HUES64 (cell line): ENCODE measurements around the gene MMS19.
"Not testable (repeated sequence)": the region's sequence is repeated elsewhere in the genome, so short reads cannot be mapped to it uniquely, and the experiment has no call there.

Source experiments
- H3K27ac ChIP-seq: 2 replicates; pipeline ENCODE4 v1.7.0; 2013; ENCODE audit warnings: low read depth, low read length, inconsistent platforms
- H3K27me3 ChIP-seq: 2 replicates; pipeline ENCODE4 v1.6.1; 2013; ENCODE audit warnings: mild to moderate bottlenecking, low read length; ENCODE audit not compliant: insufficient read depth
- H3K36me3 ChIP-seq: 2 replicates; pipeline ENCODE4 v1.6.1; 2013; ENCODE audit warnings: mild to moderate bottlenecking, low read length; ENCODE audit not compliant: insufficient read depth
- H3K4me1 ChIP-seq: 2 replicates; pipeline ENCODE4 v1.6.1; 2013; ENCODE audit warnings: mild to moderate bottlenecking, low read length, moderate library complexity; ENCODE audit not compliant: insufficient read depth
- H3K4me3 ChIP-seq: 2 replicates; pipeline ENCODE4 v1.5.1; 2013; ENCODE audit warnings: mild to moderate bottlenecking, low read length, moderate library complexity
- H3K9ac ChIP-seq: 2 replicates; pipeline ENCODE4 v1.6.1; 2013; ENCODE audit warnings: mild to moderate bottlenecking, low read depth, low read length
- H3K9me3 ChIP-seq: 2 replicates; pipeline ENCODE4 v1.6.1; 2013; ENCODE audit warnings: low read depth, low read length; ENCODE audit not compliant: insufficient read depth
- WGBS: fragments of 150-250, 120-280 bp; methylation state at CpG from one replicate; pipeline ENCODE4 v1.1.7; 2013; ENCODE audit warnings: missing lambda C conversion rate; 5-methylcytosine and 5-hydroxymethylcytosine counted together

MMS19 gene

DNA sequence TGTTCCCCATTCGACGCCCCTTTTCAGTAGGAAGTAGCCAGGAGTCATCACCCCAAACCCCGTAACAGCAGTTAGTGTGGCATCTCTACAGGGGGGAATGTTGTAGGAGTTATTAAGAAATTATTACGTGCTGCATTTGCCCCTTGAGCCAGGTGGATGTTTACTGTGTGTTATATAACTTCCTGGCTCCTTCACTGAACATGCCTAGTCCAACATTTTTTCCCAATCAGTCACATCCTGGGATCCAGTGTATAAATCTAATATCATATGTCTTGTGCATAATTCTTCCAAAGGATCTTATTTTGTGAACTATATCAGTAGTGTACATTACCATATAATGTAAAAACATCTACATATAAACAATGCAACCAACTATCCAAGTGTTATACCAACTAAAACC lies 18.8 kb downstream of the MMS19 start:
- not testable (repeated sequence) for H3K27me3 ChIP-seq, H3K9me3 ChIP-seq, H3K4me3 ChIP-seq
- Histone ChIP-seq H3K9ac (peak overlapping the region; percentile 10; the same call in 1 of the 2 replicates), H3K36me3 (peaks cover 72% of the 10 kb centered on the region), H3K4me1 (peaks cover 22% of the 10 kb centered on the region), H3K27ac (peak overlapping the region; percentile 29; the same call in 1 of the 2 replicates)
- WGBS = 98% methylated on average over 4 of the region's 4 CpGs

DNA sequence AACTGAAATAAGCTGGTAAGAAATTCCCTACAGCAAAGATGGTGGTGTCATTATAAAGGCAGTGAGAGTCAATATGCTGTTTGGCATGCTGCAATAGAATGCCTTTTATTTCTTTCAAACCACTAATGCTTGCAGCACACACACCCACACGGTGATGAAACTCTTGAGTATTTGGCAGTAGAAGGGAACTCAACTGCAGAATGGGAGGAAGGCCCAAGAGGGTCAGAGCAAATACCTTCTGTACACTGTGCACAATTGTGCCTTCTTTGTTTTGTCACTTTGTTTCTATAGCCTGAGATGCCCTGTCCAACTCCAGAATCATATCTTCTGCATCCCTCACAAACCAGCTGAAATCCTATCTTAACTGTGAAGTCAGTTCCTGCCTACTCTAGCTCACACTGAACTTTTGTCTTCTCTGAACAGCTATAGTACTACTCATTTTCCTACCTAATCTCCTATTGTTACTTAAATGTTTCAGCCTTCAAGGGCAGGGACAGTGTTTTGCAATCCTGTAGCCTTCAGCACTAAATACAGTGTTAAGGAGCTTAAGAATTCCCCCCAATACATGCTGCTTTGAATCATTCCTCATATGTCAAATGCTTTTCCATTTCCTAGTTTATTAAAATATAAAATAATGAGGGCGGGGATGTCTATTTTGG lies 22.2 kb downstream of the MMS19 start:
- H3K4me1 ChIP-seq = peaks cover 17% of the 10 kb centered on the region
- peaks cover 90% of the 10 kb centered on the region for H3K36me3 ChIP-seq
- H3K9me3 ChIP-seq = no peaks in the 10 kb centered on the region
- no peaks in the 10 kb centered on the region for H3K27me3 ChIP-seq
- 95% methylated on average over 2 of the region's 2 CpGs for WGBS
- H3K4me3 ChIP-seq = no peak overlapping the region
- H3K9ac ChIP-seq = no peak overlapping the region
- no peak overlapping the region for H3K27ac ChIP-seq

DNA sequence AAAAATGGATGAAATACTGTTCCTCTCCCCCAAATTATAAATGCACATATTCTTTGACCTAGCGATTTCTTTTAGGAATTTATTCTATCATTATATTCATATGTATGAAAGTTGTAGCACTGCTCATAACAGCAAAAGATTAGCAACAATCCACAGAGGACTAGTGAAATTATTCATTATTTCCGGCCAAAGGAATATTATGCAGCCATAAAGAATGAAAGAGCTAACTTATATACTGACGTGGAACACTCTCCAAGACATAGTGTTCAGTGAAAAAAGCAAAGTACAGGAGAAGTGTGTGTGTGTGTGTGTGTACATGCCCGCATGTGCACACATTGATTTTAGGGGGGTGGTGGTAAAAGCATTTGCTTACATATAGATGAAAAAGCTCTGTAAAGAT lies 23.3 kb downstream of the MMS19 start:
- Histone ChIP-seq H3K36me3 (peaks cover 95% of the 10 kb centered on the region), H3K27me3 (no peaks in the 10 kb centered on the region), H3K9ac (no peak overlapping the region), H3K9me3 (no peaks in the 10 kb centered on the region), H3K4me3 (no peak overlapping the region), H3K4me1 (peaks cover 8% of the 10 kb centered on the region), H3K27ac (no peak overlapping the region)
- WGBS = 97% methylated on average over 4 of the region's 4 CpGs

DNA sequence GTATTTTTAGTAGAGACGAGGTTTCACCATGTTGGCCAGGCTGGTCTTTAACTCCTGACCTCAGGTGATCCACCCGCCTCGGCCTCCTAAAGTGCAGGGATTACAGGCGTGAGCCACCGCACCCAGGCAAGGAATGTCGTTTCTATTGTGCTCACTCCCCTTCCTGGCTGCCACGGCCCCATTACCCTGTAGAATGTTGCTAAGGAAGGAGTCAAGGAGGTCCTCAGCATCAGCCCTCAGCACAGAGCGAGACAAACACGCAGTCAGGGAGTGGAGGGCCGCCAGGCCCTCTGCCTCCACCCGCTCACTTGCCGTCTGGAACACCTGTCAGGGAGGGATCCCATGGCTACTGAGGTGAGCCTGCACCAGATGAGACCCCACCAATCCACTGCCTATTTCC lies 29.4 kb downstream of the MMS19 start:
- H3K4me1 ChIP-seq, H3K9ac ChIP-seq, H3K27ac ChIP-seq, H3K27me3 ChIP-seq, H3K9me3 ChIP-seq, H3K4me3 ChIP-seq: not testable (repeated sequence)
- 94% methylated on average over 12 of the region's 12 CpGs for WGBS
- H3K36me3 ChIP-seq = peaks cover 98% of the 10 kb centered on the region

DNA sequence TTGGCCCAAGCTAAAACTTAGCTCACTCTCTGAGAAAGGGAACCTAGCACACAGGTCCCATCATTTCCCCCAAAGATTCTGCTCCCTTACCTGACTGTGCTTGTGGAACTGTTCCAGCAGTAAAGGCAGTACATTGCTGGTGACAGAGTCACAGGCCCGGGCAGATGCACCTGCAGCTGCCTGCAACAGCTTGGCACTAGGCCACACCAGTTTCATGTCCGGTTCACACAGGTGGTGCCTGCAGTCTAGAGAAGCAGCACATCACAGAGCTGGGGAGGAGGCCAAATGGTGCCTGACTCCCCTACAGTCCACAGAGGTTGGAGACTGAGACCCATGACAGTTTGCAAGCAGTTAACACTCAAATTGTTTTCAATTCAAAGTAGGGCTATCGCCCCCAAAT lies 30.1 kb downstream of the MMS19 start:
- H3K36me3 ChIP-seq = peaks cover 98% of the 10 kb centered on the region
- no peaks in the 10 kb centered on the region for H3K4me1 ChIP-seq
- no peak overlapping the region for H3K27ac ChIP-seq
- no peak overlapping the region for H3K9ac ChIP-seq
- 95% methylated on average over 3 of the region's 3 CpGs for WGBS
- H3K27me3 ChIP-seq = no peaks in the 10 kb centered on the region
- H3K9me3 ChIP-seq = no peaks in the 10 kb centered on the region
- no peak overlapping the region for H3K4me3 ChIP-seq

DNA sequence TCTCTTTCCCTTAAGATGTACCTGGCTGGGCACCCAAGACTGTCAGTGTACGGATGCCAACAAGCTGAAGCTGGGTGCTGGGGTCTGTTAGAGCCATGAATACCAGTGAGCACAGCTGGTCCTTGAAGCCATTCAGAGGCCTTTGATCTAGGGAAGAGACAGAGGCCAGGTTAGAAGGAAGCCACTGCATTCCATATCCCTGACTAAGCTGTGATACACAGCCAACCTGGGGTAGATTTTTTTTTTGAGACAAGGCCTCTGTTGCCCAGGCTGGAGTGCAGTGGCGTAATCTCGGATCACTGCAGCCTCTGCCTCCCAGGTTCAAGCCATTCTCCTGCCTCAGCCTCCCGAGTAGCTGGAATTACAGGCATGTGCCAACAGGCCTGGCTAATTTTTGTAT lies 31.5 kb downstream of the MMS19 start:
- Histone ChIP-seq H3K9me3 (no peaks in the 10 kb centered on the region), H3K36me3 (peaks cover 98% of the 10 kb centered on the region)

DNA sequence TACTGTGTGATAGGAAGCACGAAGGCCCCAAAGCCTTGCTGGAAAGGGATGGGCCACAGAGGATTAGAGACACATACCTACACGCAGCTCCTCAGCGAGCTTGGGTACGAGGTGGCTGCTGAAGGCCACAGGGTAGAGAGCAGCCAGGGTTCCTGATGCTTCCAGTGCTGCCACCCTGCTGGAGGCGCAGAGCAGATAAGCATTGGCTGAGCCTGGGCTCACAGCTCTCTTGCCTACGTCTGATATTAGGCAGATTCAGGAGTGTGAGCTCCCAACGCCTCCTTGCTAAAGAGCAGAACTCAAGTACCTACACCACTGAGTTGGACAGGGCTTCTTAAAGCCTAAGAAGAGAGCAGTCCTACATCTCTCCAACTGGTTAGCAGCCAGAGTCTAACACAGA lies 32.2 kb downstream of the MMS19 start:
- Histone ChIP-seq H3K9ac (no peak overlapping the region), H3K4me3 (no peak overlapping the region), H3K27ac (no peak overlapping the region), H3K36me3 (peaks cover 98% of the 10 kb centered on the region), H3K9me3 (no peaks in the 10 kb centered on the region), H3K27me3 (no peaks in the 10 kb centered on the region), H3K4me1 (no peaks in the 10 kb centered on the region)
- 93% methylated on average over 7 of the region's 7 CpGs for WGBS

More for the DNA sequence above, 31.5 kb downstream of the MMS19 start:
- no peaks in the 10 kb centered on the region for H3K27me3 ChIP-seq
- no peak overlapping the region for H3K27ac ChIP-seq
- no peak overlapping the region for H3K9ac ChIP-seq
- 97% methylated on average over 4 of the region's 4 CpGs for WGBS
- H3K4me1 ChIP-seq = no peaks in the 10 kb centered on the region
- no peak overlapping the region for H3K4me3 ChIP-seq

DNA sequence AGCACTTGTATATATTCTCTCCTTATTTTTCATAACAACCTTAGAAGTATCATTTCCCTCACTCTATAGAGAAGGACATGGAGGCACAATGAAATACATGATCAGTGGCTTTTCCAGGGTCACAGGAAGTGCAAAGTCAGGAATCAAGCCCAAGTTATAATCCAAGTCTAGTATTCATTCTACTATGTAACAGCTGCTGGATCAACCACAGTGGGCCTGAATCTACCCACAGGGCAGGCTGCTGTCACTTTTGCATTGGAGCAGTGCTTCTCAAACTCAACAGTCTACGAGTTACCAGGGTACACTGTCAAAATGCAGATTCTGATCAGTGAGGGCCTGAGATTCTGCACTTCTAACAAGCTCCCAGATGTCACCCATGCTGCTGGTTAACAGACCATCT lies 34.0 kb downstream of the MMS19 start:
- Histone ChIP-seq H3K36me3 (peaks cover 98% of the 10 kb centered on the region), H3K4me3 (no peak overlapping the region), H3K27ac (0 out of 2 replicates have a peak overlapping the region, but pooled peaks have one; percentile 33), H3K27me3 (no peaks in the 10 kb centered on the region), H3K9ac (no peak overlapping the region), H3K4me1 (no peaks in the 10 kb centered on the region), H3K9me3 (no peaks in the 10 kb centered on the region)
- WGBS = 93% methylated on average over 1 of the region's 1 CpG

DNA sequence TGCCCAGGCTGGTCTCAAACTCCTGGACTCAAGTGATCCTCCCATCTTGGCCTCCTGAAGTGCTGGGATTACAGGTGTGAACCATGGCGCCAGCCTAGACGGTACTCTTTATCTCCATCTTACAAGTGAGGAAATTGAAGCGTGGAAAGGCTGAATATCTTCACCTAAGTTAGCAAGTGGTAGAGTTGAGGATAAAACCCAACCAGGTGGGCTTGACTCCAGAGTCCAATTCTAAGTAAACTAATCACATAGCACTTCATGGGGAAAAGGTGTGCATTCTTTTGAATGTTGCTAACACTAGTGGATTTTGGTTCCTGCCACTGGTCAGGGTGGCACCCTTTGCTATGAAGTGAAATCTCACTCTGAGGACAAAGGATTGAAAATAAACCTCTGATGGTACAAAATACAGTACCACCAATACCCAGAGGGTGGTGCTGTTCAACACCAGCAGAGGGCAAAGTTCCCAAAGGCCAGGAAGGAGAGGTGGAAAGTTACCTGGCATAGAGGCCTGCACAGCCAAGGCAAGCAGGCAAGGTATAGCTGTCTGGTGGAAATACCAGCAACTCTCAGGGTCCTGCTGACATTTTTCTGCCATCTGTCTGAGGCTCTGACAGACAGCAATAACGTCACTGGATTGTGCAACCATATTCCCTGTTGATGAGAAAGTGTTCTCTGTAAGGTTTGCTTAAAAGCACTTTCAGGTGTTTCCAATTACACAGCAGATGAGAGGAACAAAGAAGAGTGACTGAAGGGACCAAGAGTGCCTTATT lies 34.7 kb downstream of the MMS19 start:
- 0 out of 2 replicates have a peak overlapping the region, but pooled peaks have one; percentile 33 for H3K27ac ChIP-seq
- no peak overlapping the region for H3K4me3 ChIP-seq
- H3K27me3 ChIP-seq = no peaks in the 10 kb centered on the region
- no peaks in the 10 kb centered on the region for H3K4me1 ChIP-seq
- peaks cover 99% of the 10 kb centered on the region for H3K36me3 ChIP-seq
- no peaks in the 10 kb centered on the region for H3K9me3 ChIP-seq
- H3K9ac ChIP-seq = 0 out of 2 replicates have a peak overlapping the region, but pooled peaks have one; percentile 6
- WGBS = 93% methylated on average over 3 of the region's 4 CpGs

DNA sequence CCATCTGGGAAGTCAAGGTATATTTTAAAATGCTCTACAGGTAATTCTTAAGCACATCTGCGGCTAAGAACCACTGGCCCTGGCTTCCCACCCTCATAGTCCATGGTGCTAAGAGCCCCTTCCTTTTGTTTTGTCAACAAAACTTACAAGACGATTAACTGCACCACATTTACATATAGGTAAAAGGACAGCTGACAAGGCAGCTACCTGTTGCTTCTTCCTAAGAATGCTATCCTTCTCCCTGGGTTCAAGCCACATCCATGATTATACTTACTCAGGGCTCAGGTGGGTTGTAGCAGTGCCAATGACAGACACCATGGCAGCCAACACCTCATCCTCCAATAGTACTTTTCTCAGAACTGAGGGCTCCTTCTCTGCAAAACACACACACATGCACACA lies 35.9 kb downstream of the MMS19 start:
- WGBS = 91% methylated on average over 2 of the region's 2 CpGs
- no peak overlapping the region for H3K27ac ChIP-seq
- no peaks in the 10 kb centered on the region for H3K9me3 ChIP-seq
- H3K27me3 ChIP-seq = no peaks in the 10 kb centered on the region
- no peak overlapping the region for H3K4me3 ChIP-seq
- peaks cover 98% of the 10 kb centered on the region for H3K36me3 ChIP-seq
- no peak overlapping the region for H3K9ac ChIP-seq
- H3K4me1 ChIP-seq = no peaks in the 10 kb centered on the region

DNA sequence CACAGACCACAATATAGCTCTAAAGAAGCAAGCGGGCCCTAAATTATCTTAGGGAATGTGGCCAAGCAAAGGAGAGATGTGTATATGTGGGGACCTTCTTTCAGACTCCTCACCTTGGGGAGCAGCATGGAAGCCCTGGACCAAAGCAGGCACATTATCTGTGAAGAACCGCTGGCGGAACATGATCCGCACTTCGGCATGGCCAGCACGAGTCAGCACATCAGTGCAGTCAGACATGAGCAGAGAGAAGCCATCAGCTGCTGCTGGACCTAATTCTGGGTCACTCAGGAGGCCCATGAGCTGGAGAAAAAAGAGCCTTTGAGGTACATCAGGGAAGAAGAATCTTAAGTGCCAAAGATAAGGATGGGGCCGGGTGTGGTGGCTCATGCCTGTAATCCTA lies 38.3 kb downstream of the MMS19 start:
- Histone ChIP-seq H3K4me1 (no peaks in the 10 kb centered on the region), H3K4me3 (no peak overlapping the region), H3K27me3 (no peaks in the 10 kb centered on the region), H3K9ac (no peak overlapping the region), H3K9me3 (no peaks in the 10 kb centered on the region), H3K27ac (no peak overlapping the region), H3K36me3 (peaks cover 98% of the 10 kb centered on the region)
- 81% methylated on average over 7 of the region's 7 CpGs for WGBS
